ENCODE results near the gene HDAC11. TPM values are rescaled to one million over a fixed set of nuclear protein-coding genes. Genes with fewer than 3 reads are reported as not detected.

Gene HDAC11
- total RNA-seq, 6 experiments from 2014 or later = 8.0 to 12.4 (median 9.1) TPM

- no peak for TF ChIP-seq CTCF (IDR thresholded peaks at IDR 0.05)
- Mint-ChIP-seq H3K27me3 (ENCODE audit: insufficient read depth) (no peaks in the 10 kb centered on the region), H3K27ac (peak overlapping the region; percentile 99)
These were observed 56.7 kb downstream of the HDAC11 start for GRCh38 chr3:13536832-13537231.

DNA sequence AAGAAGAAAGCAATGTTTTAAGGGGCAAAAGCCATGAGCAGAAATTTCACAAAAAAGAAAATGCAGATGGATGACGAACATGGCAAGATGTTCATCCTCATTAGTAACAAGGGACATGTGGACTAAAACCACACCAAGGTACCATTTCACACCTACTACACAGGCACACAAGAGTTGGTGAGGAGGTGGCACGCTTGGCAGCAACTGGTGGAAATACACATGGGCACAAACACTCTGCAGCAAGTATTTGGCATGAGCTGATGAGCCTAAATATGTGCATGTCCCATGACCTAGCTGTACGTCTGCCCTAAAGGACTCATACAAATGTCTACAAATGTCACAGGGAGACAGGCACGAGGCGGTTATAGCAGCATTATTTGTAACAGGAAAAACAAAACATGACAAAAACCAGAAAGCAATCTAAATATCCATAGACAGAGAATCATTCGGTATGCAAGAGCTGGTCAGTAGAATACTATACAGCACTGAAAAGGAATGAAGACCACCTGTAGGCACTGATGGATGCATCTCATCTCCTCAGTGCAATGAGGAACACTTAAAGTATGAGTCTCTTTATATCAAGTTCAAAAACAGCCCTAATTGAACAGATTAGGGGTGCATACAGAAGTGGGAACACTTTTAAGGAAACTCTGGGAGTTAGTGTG is 57.3 kb downstream of the HDAC11 start:
- no peak for TF ChIP-seq CTCF (IDR thresholded peaks at IDR 0.05)
- H3K9me3 Mint-ChIP-seq = peaks cover 16% of the 10 kb centered on the region
- peaks cover 63% of the 10 kb centered on the region for H3K4me1 Mint-ChIP-seq (ENCODE audit: low read depth)
- no peak for DNase-seq
- H3K4me3 Mint-ChIP-seq = no peak overlapping the region
- H3K27me3 Mint-ChIP-seq (ENCODE audit: insufficient read depth) = no peaks in the 10 kb centered on the region
- peaks cover 25% of the 10 kb centered on the region for H3K36me3 Mint-ChIP-seq (ENCODE audit: low read depth)
- H3K27ac Mint-ChIP-seq = peak overlapping the region; percentile 99

More at GRCh38 chr3:13536832-13537231, 56.7 kb downstream of the HDAC11 start:
- Mint-ChIP-seq H3K36me3 (ENCODE audit: low read depth) (peaks cover 19% of the 10 kb centered on the region), H3K4me3 (peak overlapping the region; percentile 23; the same call in 1 of the 2 replicates), H3K4me1 (ENCODE audit: low read depth) (peaks cover 63% of the 10 kb centered on the region), H3K9me3 (peaks cover 11% of the 10 kb centered on the region)
- DNase-seq = no peak

GRCh38 chr3:13537909-13538296 is 57.8 kb downstream of the HDAC11 start:
- DNase-seq = peak; percentile 96
- peaks cover 25% of the 10 kb centered on the region for H3K36me3 Mint-ChIP-seq (ENCODE audit: low read depth)
- H3K27me3 Mint-ChIP-seq (ENCODE audit: insufficient read depth) = no peaks in the 10 kb centered on the region
- peaks cover 20% of the 10 kb centered on the region for H3K9me3 Mint-ChIP-seq
- peak overlapping the region; percentile 99 for H3K27ac Mint-ChIP-seq
- H3K4me1 Mint-ChIP-seq (ENCODE audit: low read depth) = peaks cover 63% of the 10 kb centered on the region
- TF ChIP-seq CTCF (IDR thresholded peaks at IDR 0.05) = no peak
- H3K4me3 Mint-ChIP-seq = peak overlapping the region; percentile 37; the same call in 1 of the 2 replicates

DNA sequence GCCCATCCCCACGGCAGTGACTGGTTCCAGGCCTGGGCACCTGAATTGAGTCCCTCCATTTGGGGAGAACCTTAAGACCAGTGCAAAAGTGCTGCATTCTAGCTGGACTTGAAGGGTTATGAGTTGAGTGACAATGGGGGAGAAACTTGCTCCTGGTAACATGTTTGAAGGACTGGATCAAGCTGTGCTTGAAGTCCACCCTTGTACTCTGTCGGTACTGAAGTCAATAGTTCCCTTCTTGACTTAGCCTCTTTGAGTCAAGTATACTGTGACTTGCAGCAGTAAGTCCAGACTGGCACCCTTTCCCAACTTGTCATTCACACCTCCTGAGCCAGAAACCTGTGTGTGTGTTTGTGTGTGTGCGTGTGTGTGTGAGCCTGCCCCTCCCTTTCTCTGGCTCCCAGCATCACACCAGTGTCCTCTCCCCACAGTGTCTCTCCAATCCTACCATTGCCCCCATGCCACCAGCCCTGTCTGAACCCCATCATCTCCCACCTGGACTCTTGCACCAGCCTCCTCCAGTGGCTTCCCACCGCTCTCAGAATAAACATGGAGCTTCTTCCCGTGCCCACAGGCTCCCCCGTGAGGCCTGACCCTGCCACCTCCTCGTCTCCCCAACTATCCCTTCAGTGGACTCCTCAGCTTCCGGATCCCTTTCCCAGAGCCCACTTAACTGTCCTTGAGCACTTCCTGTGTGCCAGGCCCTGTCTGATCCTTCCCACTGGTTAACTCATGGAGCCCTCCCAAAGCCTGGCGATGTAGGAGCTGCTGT is 58.6 kb downstream of the HDAC11 start:
- H3K4me1 Mint-ChIP-seq (ENCODE audit: low read depth) = peaks cover 65% of the 10 kb centered on the region
- 0 out of 2 replicates have a peak, but pooled peaks have one; percentile 11 for TF ChIP-seq CTCF (IDR thresholded peaks at IDR 0.05)
- H3K36me3 Mint-ChIP-seq (ENCODE audit: low read depth) = peaks cover 25% of the 10 kb centered on the region
- no peaks in the 10 kb centered on the region for H3K27me3 Mint-ChIP-seq (ENCODE audit: insufficient read depth)
- H3K9me3 Mint-ChIP-seq = peaks cover 20% of the 10 kb centered on the region
- peak overlapping the region; percentile 99 for H3K27ac Mint-ChIP-seq
- no peak for DNase-seq
- peak overlapping the region; percentile 43 for H3K4me3 Mint-ChIP-seq

DNA sequence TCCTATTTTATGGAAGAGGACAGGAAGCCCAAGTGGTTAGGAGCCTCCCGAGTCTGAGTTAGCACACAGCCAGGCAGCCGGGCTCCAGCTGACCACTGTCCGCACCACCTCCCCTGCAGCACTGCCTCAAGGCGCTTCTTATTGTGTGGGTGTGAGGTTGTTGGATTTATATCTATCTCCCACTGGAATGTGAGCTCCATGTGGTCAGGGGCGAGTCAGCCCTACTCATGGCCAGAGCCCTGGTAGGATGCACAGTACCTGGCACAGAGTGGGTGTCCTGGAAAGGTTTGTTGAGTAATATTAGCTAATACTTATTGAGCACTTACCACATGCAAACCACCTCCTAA is 59.2 kb downstream of the HDAC11 start:
- peaks cover 68% of the 10 kb centered on the region for H3K4me1 Mint-ChIP-seq (ENCODE audit: low read depth)
- peaks cover 25% of the 10 kb centered on the region for H3K36me3 Mint-ChIP-seq (ENCODE audit: low read depth)
- no peaks in the 10 kb centered on the region for H3K27me3 Mint-ChIP-seq (ENCODE audit: insufficient read depth)
- no peak for TF ChIP-seq CTCF (IDR thresholded peaks at IDR 0.05)
- H3K9me3 Mint-ChIP-seq = peaks cover 20% of the 10 kb centered on the region
- H3K4me3 Mint-ChIP-seq = peak overlapping the region; percentile 43
- peak; percentile 59 for DNase-seq
- H3K27ac Mint-ChIP-seq = peak overlapping the region; percentile 99
